Tibial artery (tissue), 4 donors: ENCODE data around the gene PPY.
A peak's percentile ranks its signal among the peaks of the same experiment; 100 is the strongest.

Experiments
- DNase-seq, 2 donors: peaks; one replicate each; pipeline ENCODE4 v3.0.0-alpha.2; 2019
- H3K27ac ChIP-seq, 2 donors: fragments of 200-600 bp; sonication (generic) in 1 of 2; 1 replicate in 1 of 2; 2 replicates in 1 of 2; pipeline ENCODE4 v1.5.1; 2018 to 2019; ENCODE audit warnings: mild to moderate bottlenecking in 1 of 2
- H3K27me3 ChIP-seq, 2 donors: fragments of 200-600 bp; sonication (generic) in 1 of 2; one replicate each; pipeline versions ENCODE4 v1.5.1 to v1.6.0; 2016 to 2019
- H3K36me3 ChIP-seq, 3 donors: fragments of 200-600 bp; sonication (generic) in 2 of 3; one replicate each; pipeline ENCODE4 v1.5.1; 2016 to 2019; ENCODE audit warnings: mild to moderate bottlenecking in 2 of 3
- H3K4me1 ChIP-seq, 4 donors: fragments of 200-600 bp; sonication (generic) in 2 of 4; 1 replicate in 3 of 4; 2 replicates in 1 of 4; pipeline ENCODE4 v1.5.1; 2016 to 2019
- H3K4me3 ChIP-seq, 2 donors: fragments of 200-600 bp; sonication (generic) in 1 of 2; 1 replicate in 1 of 2; 2 replicates in 1 of 2; pipeline ENCODE4 v1.5.1; 2018 to 2019; ENCODE audit warnings: mild to moderate bottlenecking in 2 of 2
- H3K9me3 ChIP-seq, 3 donors: fragments of 200-600 bp; sonication (generic) in 1 of 3; one replicate each; pipeline ENCODE4 v1.5.1; 2016 to 2019
- intact Hi-C: fragments of 100-400 bp; cut with DNase I; formaldehyde crosslinking; loops from one replicate; pipeline ENCODE4 v1.15.0; 2023; ENCODE audit warnings: low total_unique reads
- TF ChIP-seq, protein P1 (sequence below), 2 experiments: fragments of 200-600 bp in 1 of 2; fragments of 450-650 bp in 1 of 2; IDR thresholded peaks; one replicate each; pipeline ENCODE4 v1.5.1; 2017 to 2019; ENCODE audit warnings: antibody characterized with exemption in 2 of 2, mild to moderate bottlenecking in 1 of 2, moderate library complexity in 1 of 2

PPY gene

DNA sequence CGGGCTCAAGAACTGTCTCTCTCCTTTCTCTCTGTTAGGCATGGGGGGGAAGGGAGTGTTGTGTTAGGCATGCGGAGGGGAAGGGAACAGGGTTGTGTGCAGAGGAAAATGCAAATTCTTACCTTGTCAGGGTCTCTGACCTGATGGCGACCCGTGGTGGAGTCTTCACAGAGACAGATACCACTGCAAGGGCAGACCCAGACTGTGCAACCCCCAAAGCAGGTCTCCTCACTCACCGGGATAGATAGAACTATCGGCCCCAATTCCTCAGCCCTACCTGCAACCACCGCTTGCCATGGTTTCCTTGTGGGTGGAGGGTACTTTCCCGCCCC, 25.3 kb downstream of the PPY start:
- no peak for DNase-seq
- H3K4me3 ChIP-seq, result peak overlapping the region; percentile 34 to 42
- intact Hi-C loops, result no loop called here
- no peaks in the 10 kb centered on the region for H3K36me3 ChIP-seq
- H3K27ac ChIP-seq, result no peak overlapping the region
- TF ChIP-seq, protein P1, sequence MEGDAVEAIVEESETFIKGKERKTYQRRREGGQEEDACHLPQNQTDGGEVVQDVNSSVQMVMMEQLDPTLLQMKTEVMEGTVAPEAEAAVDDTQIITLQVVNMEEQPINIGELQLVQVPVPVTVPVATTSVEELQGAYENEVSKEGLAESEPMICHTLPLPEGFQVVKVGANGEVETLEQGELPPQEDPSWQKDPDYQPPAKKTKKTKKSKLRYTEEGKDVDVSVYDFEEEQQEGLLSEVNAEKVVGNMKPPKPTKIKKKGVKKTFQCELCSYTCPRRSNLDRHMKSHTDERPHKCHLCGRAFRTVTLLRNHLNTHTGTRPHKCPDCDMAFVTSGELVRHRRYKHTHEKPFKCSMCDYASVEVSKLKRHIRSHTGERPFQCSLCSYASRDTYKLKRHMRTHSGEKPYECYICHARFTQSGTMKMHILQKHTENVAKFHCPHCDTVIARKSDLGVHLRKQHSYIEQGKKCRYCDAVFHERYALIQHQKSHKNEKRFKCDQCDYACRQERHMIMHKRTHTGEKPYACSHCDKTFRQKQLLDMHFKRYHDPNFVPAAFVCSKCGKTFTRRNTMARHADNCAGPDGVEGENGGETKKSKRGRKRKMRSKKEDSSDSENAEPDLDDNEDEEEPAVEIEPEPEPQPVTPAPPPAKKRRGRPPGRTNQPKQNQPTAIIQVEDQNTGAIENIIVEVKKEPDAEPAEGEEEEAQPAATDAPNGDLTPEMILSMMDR (IDR thresholded peaks at IDR 0.05), result no peak
- H3K27me3 ChIP-seq, result peaks cover 0 to 30% of the 10 kb centered on the region in 2 donors
- peaks cover 0 to 13% (median 4%) of the 10 kb centered on the region in 4 donors for H3K4me1 ChIP-seq
- no peaks in the 10 kb centered on the region for H3K9me3 ChIP-seq

DNA sequence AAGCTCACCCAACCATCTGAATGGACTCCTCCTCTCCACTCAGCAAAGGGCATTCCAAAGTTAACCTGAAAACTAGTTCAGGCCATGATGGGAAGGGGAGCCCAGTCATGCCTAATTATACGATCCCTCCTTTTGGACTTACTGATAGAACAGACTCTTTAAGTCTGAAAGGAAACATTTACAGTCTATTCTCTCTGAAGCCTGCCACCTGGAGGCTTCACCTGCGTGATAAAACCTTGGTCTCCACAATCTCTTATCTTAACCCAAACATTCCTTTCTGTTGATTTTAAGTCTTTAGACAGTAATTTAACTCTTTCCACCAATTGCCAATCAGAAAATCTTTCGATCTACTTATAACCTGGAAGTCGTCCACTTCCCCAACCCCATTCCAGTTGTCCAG, 25.9 kb downstream of the PPY start:
- H3K36me3 ChIP-seq, result no peaks in the 10 kb centered on the region
- intact Hi-C loops, result no loop called here
- H3K9me3 ChIP-seq, result no peaks in the 10 kb centered on the region
- TF ChIP-seq, protein P1 (IDR thresholded peaks at IDR 0.05), result no peak
- H3K27me3 ChIP-seq, result peaks cover 0 to 32% of the 10 kb centered on the region in 2 donors
- DNase-seq, result no peak
- no peak overlapping the region for H3K27ac ChIP-seq
- H3K4me1 ChIP-seq, result peaks cover 0 to 13% (median 4%) of the 10 kb centered on the region in 4 donors
- H3K4me3 ChIP-seq, result no peak overlapping the region

DNA sequence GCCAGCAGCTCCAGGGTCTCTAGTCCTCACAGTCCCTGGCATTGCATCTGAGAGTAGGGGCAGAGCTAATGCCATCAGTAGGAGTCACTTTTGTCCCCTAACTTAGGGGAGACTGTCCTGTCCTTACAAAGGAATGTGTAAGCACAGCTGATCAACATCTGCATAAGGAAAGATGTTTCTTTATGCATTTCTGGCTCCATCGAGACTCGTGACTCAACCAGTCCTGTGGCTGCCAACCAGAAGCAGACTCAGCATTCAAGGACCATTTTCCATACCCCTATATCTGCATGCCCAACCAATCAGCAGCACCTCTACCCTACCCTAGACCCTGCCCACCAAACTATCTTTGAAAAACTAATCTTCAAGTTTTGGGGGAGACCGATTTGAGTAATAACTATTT, 26.7 kb downstream of the PPY start:
- no peak overlapping the region for H3K4me3 ChIP-seq

DNA sequence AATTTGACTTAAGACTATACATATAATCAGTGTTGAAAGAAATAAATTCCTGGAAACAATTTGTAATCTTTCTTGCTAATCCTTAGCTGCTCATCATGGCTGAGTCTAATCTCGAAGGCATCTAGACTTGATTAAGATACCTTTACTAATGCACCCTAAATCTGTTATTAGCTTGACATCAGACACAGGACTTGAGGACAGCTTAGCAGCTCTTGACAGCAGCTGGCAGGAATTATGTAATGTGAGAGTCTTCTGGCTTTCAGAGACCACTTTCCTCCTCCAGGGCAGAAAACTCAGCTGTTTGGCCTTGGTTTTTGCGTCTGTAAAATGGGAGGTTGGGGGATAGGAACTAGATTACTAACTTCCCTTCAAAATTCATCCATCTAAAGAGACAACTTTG, 27.8 kb downstream of the PPY start:
- no peak for DNase-seq
- no peak overlapping the region for H3K4me3 ChIP-seq
- no peaks in the 10 kb centered on the region for H3K9me3 ChIP-seq
- intact Hi-C loops, result no loop called here
- H3K36me3 ChIP-seq, result no peaks in the 10 kb centered on the region
- H3K27ac ChIP-seq, result no peak overlapping the region
- H3K4me1 ChIP-seq, result peaks cover 0 to 13% (median 4%) of the 10 kb centered on the region in 4 donors
- peaks cover 0 to 22% of the 10 kb centered on the region in 2 donors for H3K27me3 ChIP-seq
- TF ChIP-seq, protein P1 (IDR thresholded peaks at IDR 0.05), result no peak

More for the DNA sequence above, 26.7 kb downstream of the PPY start:
- H3K9me3 ChIP-seq, result no peaks in the 10 kb centered on the region
- DNase-seq, result no peak
- peaks cover 0 to 13% (median 4%) of the 10 kb centered on the region in 4 donors for H3K4me1 ChIP-seq
- peaks cover 0 to 26% of the 10 kb centered on the region in 2 donors for H3K27me3 ChIP-seq
- no peak overlapping the region for H3K27ac ChIP-seq
- TF ChIP-seq, protein P1 (IDR thresholded peaks at IDR 0.05), result no peak
- intact Hi-C loops, result no loop called here
- no peaks in the 10 kb centered on the region for H3K36me3 ChIP-seq

DNA sequence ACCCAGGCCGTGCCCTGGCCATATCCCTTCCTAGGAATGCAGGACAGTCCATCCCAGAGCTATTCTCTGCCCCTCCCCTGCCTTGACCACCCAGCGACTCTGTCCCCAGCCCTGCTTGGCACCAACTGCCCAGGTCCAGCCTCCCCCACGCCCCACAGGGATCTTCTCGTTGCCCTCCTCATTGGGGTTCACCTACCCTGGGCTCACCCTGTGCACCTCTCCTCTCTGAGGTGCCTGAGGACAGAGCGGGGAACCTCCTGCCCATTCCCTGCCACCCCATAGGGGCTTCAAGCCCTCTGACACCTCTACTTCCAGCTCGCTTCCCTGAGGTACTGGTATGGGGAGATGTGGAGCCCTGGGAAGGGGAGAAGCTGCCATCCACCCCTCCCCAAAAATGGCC, 28.7 kb downstream of the PPY start:
- no peak for DNase-seq
- peaks cover 0 to 15% (median 6%) of the 10 kb centered on the region in 4 donors for H3K4me1 ChIP-seq
- H3K4me3 ChIP-seq, result no peak overlapping the region
- no peaks in the 10 kb centered on the region for H3K36me3 ChIP-seq
- peaks cover 0 to 22% of the 10 kb centered on the region in 2 donors for H3K27me3 ChIP-seq
- intact Hi-C loops, result no loop called here
- H3K27ac ChIP-seq, result no peak overlapping the region
- TF ChIP-seq, protein P1 (IDR thresholded peaks at IDR 0.05), result no peak
- no peaks in the 10 kb centered on the region for H3K9me3 ChIP-seq
